ENCODE results near the gene INSYN2B.

The INSYN2B gene

GRCh38 chr5:169893571-169893970 is 86.7 kb downstream of the INSYN2B start:
- Histone ChIP-seq H3K79me2 (ENCODE audit: low read length) (no peaks in the 10 kb centered on the region), H3K27ac (ENCODE audit: low read length) (no peak overlapping the region)

GRCh38 chr5:169893010-169893409 is 87.3 kb downstream of the INSYN2B start:
- DNase-seq: no peak
- no peaks in the 10 kb centered on the region for H3K79me2 ChIP-seq (ENCODE audit: low read length)
- H3K4me2 ChIP-seq (ENCODE audit: low read depth, low read length): no peak overlapping the region
- H2AFZ ChIP-seq (ENCODE audit: low read length): no peak overlapping the region
- no peaks in the 10 kb centered on the region for H4K20me1 ChIP-seq (ENCODE audit: insufficient read depth, low read length)
- no peaks in the 10 kb centered on the region for H3F3A ChIP-seq (ENCODE audit: insufficient read depth, low read length)
- H3K4me1 ChIP-seq (ENCODE audit: low read length): no peaks in the 10 kb centered on the region
- no peaks in the 10 kb centered on the region for H3K9me3 ChIP-seq (replicated peaks; ENCODE audit: insufficient read depth, low read length)
- no peak overlapping the region for H3K4me3 ChIP-seq (ENCODE audit: low read length)
- H3K9ac ChIP-seq (ENCODE audit: low read length): no peak overlapping the region
- no peak overlapping the region for H3K27ac ChIP-seq (ENCODE audit: low read length)
- TF ChIP-seq EZH2phosphoT487 (IDR thresholded peaks at IDR 0.05; ENCODE audit: low read length): no peak
- TF ChIP-seq EZH2 (optimal IDR thresholded peaks at IDR 0.05; ENCODE audit: low read depth, low read length): no peak
- TF ChIP-seq CTCF (IDR thresholded peaks at IDR 0.05; ENCODE audit: low read length): no peak
- H3K36me3 ChIP-seq (replicated peaks; ENCODE audit: insufficient read depth, low read length): no peaks in the 10 kb centered on the region
- no peaks in the 10 kb centered on the region for H3K9me2 ChIP-seq (replicated peaks; ENCODE audit: insufficient read depth, low read length)
- H3K27me3 ChIP-seq (replicated peaks; ENCODE audit: insufficient read depth, low read length): no peaks in the 10 kb centered on the region

More at GRCh38 chr5:169893571-169893970, 86.7 kb downstream of the INSYN2B start:
- H3K9ac ChIP-seq (ENCODE audit: low read length): no peak overlapping the region
- no peak overlapping the region for H3K4me3 ChIP-seq (ENCODE audit: low read length)
- no peak for TF ChIP-seq EZH2 (optimal IDR thresholded peaks at IDR 0.05; ENCODE audit: low read depth, low read length)
- no peak for TF ChIP-seq CTCF (IDR thresholded peaks at IDR 0.05; ENCODE audit: low read length)
- TF ChIP-seq EZH2phosphoT487 (IDR thresholded peaks at IDR 0.05; ENCODE audit: low read length): no peak
- H3K27me3 ChIP-seq (replicated peaks; ENCODE audit: insufficient read depth, low read length): no peaks in the 10 kb centered on the region
- no peaks in the 10 kb centered on the region for H3K9me3 ChIP-seq (replicated peaks; ENCODE audit: insufficient read depth, low read length)
- no peaks in the 10 kb centered on the region for H4K20me1 ChIP-seq (ENCODE audit: insufficient read depth, low read length)
- no peak overlapping the region for H2AFZ ChIP-seq (ENCODE audit: low read length)
- H3K4me2 ChIP-seq (ENCODE audit: low read depth, low read length): no peak overlapping the region
- H3K4me1 ChIP-seq (ENCODE audit: low read length): no peaks in the 10 kb centered on the region
- H3F3A ChIP-seq (ENCODE audit: insufficient read depth, low read length): no peaks in the 10 kb centered on the region
- DNase-seq: no peak
- H3K36me3 ChIP-seq (replicated peaks; ENCODE audit: insufficient read depth, low read length): no peaks in the 10 kb centered on the region
- H3K9me2 ChIP-seq (replicated peaks; ENCODE audit: insufficient read depth, low read length): no peaks in the 10 kb centered on the region

- no peaks in the 10 kb centered on the region for H3K79me2 ChIP-seq (ENCODE audit: low read length)
- no peaks in the 10 kb centered on the region for H3K36me3 ChIP-seq (replicated peaks; ENCODE audit: insufficient read depth, low read length)
- H3K27me3 ChIP-seq (replicated peaks; ENCODE audit: insufficient read depth, low read length): no peaks in the 10 kb centered on the region
- no peak overlapping the region for H3K4me2 ChIP-seq (ENCODE audit: low read depth, low read length)
- H4K20me1 ChIP-seq (ENCODE audit: insufficient read depth, low read length): no peaks in the 10 kb centered on the region
- H3K9me3 ChIP-seq (replicated peaks; ENCODE audit: insufficient read depth, low read length): no peaks in the 10 kb centered on the region
- no peaks in the 10 kb centered on the region for H3K4me1 ChIP-seq (ENCODE audit: low read length)
- H2AFZ ChIP-seq (ENCODE audit: low read length): no peak overlapping the region
- H3K9ac ChIP-seq (ENCODE audit: low read length): no peak overlapping the region
- no peak for TF ChIP-seq EZH2 (optimal IDR thresholded peaks at IDR 0.05; ENCODE audit: low read depth, low read length)
- TF ChIP-seq EZH2phosphoT487 (IDR thresholded peaks at IDR 0.05; ENCODE audit: low read length): no peak
- TF ChIP-seq CTCF (IDR thresholded peaks at IDR 0.05; ENCODE audit: low read length): no peak
- no peaks in the 10 kb centered on the region for H3F3A ChIP-seq (ENCODE audit: insufficient read depth, low read length)
- no peak overlapping the region for H3K27ac ChIP-seq (ENCODE audit: low read length)
- no peak for DNase-seq
- H3K9me2 ChIP-seq (replicated peaks; ENCODE audit: insufficient read depth, low read length): no peaks in the 10 kb centered on the region
- H3K4me3 ChIP-seq (ENCODE audit: low read length): no peak overlapping the region
Observed at GRCh38 chr5:169889572-169889971, 90.7 kb downstream of the INSYN2B start.
